ENCODE results near the gene BCAT1. TPM values are rescaled to one million over a fixed set of nuclear protein-coding genes. Genes with fewer than 3 reads are reported as not detected.

Gene BCAT1
- total RNA-seq, 4 donors from 2014 or later: 11.4 to 39.3 (median 18.0) TPM

DNA sequence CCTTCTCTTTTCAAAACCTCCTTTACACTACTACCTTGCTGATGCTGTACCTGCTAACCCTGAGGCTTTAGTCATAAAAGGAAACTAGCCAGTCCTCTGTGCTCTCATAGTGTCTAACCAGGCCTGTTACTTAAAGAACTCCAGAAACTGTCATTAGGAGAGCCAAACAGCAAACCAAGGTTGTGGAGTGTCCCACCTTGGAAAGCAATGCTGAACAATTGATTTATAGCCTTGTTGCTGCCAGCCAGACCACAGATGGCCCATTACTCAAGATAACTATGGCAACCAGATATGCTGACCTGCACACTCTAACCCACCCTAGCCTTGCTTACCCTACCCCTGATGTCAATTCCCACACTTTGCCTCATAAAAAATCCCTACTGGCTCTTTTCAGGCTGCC lies 26.5 kb upstream of the BCAT1 start:
- H3K27ac ChIP-seq: no peak overlapping the region
- H3K27me3 ChIP-seq: no peaks in the 10 kb centered on the region
- no peaks in the 10 kb centered on the region for H3K36me3 ChIP-seq
- no peaks in the 10 kb centered on the region for H3K4me1 ChIP-seq
- TF ChIP-seq POLR2AphosphoS5 (IDR thresholded peaks at IDR 0.05): no peak
- no peak for TF ChIP-seq POLR2A (IDR thresholded peaks at IDR 0.05)
- TF ChIP-seq CTCF (IDR thresholded peaks at IDR 0.05): no peak
- no peak for TF ChIP-seq EP300 (IDR thresholded peaks at IDR 0.05)
- H3K9me3 ChIP-seq: no peaks in the 10 kb centered on the region
- ATAC-seq: no peak
- H3K4me3 ChIP-seq: no peak overlapping the region

GRCh38 chr12:24974216-24974615 lies 25.3 kb upstream of the BCAT1 start:
- ATAC-seq: no peak
- no peak overlapping the region for H3K4me3 ChIP-seq
- no peaks in the 10 kb centered on the region for H3K4me1 ChIP-seq
- no peak for TF ChIP-seq CTCF (IDR thresholded peaks at IDR 0.05)
- no peak for TF ChIP-seq POLR2AphosphoS5 (IDR thresholded peaks at IDR 0.05)
- no peak for TF ChIP-seq EP300 (IDR thresholded peaks at IDR 0.05)
- no peak for TF ChIP-seq POLR2A (IDR thresholded peaks at IDR 0.05)
- 69 to 82% methylated on average over 3 of the region's 3 CpGs for WGBS, 2 donors (ENCODE audit: low coverage in 1 of 2)
- H3K36me3 ChIP-seq: no peaks in the 10 kb centered on the region
- H3K9me3 ChIP-seq: no peaks in the 10 kb centered on the region
- no peak overlapping the region for H3K27ac ChIP-seq
- H3K27me3 ChIP-seq: no peaks in the 10 kb centered on the region

DNA sequence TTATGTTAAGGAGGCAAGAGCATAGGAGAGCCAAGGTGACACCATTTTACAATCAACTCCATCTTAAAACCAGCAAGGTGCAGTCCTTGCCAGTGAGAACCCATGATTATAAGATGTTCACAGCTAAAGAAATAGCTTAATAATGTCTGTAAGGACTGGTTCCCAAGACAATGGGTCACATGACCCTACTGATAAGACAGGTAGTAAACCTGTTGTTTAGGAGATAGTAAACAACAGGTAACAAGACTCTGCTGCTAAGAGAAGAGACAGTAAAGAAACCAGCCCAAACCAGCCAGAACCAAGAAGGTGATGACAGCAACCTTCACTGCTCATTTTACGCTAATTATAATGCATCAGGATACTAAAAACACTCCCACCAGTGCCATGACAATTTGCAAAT lies 23.2 kb upstream of the BCAT1 start:
- Histone ChIP-seq H3K4me1 (no peaks in the 10 kb centered on the region), H3K27ac (no peak overlapping the region), H3K9me3 (no peaks in the 10 kb centered on the region), H3K27me3 (no peaks in the 10 kb centered on the region), H3K36me3 (no peaks in the 10 kb centered on the region), H3K4me3 (no peak overlapping the region)
- TF ChIP-seq POLR2AphosphoS5 (IDR thresholded peaks at IDR 0.05): no peak
- no peak for TF ChIP-seq EP300 (IDR thresholded peaks at IDR 0.05)
- TF ChIP-seq CTCF (IDR thresholded peaks at IDR 0.05): no peak
- no peak for TF ChIP-seq POLR2A (IDR thresholded peaks at IDR 0.05)
- 100% methylated on average over 1 of the region's 1 CpG for WGBS, 2 donors (ENCODE audit: low coverage in 1 of 2)
- ATAC-seq: no peak

DNA sequence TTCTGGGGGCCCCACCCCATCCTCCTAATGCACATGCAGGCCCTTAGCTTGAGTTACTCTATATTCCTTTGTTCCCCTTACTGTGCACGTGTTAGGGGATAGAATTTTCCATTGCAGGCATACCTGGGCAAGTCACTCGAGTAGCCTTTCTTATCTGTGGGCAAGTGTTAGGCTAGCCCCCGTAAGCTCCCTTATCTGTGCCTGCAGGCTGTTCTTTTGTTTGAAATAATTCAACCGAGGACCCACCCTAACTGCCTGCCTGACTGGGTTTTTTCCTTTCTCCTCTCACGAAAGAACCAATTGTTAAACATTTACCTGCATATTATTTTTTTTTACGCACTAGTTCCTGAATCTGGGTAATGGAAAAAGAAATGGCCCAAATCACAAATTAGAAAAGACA lies 21.3 kb upstream of the BCAT1 start:
- H3K4me3 ChIP-seq: no peak overlapping the region
- 72 to 100% methylated on average over 2 to 4 of the region's 6 CpGs for WGBS, 2 donors (ENCODE audit: low coverage in 1 of 2)
- H3K36me3 ChIP-seq: no peaks in the 10 kb centered on the region
- TF ChIP-seq POLR2AphosphoS5 (IDR thresholded peaks at IDR 0.05): no peak
- TF ChIP-seq POLR2A (IDR thresholded peaks at IDR 0.05): no peak
- TF ChIP-seq CTCF (IDR thresholded peaks at IDR 0.05): no peak
- no peak for TF ChIP-seq EP300 (IDR thresholded peaks at IDR 0.05)
- H3K9me3 ChIP-seq: no peaks in the 10 kb centered on the region
- H3K4me1 ChIP-seq: no peaks in the 10 kb centered on the region
- H3K27ac ChIP-seq: no peak overlapping the region
- H3K27me3 ChIP-seq: no peaks in the 10 kb centered on the region
- no peak for ATAC-seq

- H3K27ac ChIP-seq: no peak overlapping the region
- TF ChIP-seq POLR2A (IDR thresholded peaks at IDR 0.05): no peak
- no peak for TF ChIP-seq POLR2AphosphoS5 (IDR thresholded peaks at IDR 0.05)
- TF ChIP-seq EP300 (IDR thresholded peaks at IDR 0.05): no peak
- no peak for TF ChIP-seq CTCF (IDR thresholded peaks at IDR 0.05)
- no peak for ATAC-seq
- no peaks in the 10 kb centered on the region for H3K27me3 ChIP-seq
- H3K9me3 ChIP-seq: peaks cover 0 to 17% (median 0%) of the 10 kb centered on the region in 3 donors
- H3K36me3 ChIP-seq: no peaks in the 10 kb centered on the region
- WGBS, 2 donors (ENCODE audit: low coverage in 1 of 2): 85 to 93% methylated on average over 6 of the region's 15 CpGs
- no peak overlapping the region for H3K4me3 ChIP-seq
- no peaks in the 10 kb centered on the region for H3K4me1 ChIP-seq
Observed at GRCh38 chr12:24966951-24967564, 18.2 kb upstream of the BCAT1 start.
